BE2C (cell line): ENCODE data around the gene GABRD.

ENCODE experiments used
- DNase-seq: peaks from one replicate; pipeline ENCODE4 v3.0.0-alpha.2; 2020
- H3K27me3 ChIP-seq: fragments of 250-450 bp; sonication (Bioruptor Pico); 2 replicates; pipeline ENCODE4 v1.5.1; 2020; ENCODE audit warnings: mild to moderate bottlenecking
- H3K36me3 ChIP-seq: fragments of 250-450 bp; sonication (Bioruptor Pico); 2 replicates; pipeline ENCODE4 v1.5.1; 2020; ENCODE audit warnings: mild to moderate bottlenecking
- H3K4me1 ChIP-seq: fragments of 250-450 bp; sonication (Bioruptor Pico); 2 replicates; pipeline ENCODE4 v1.5.1; 2020
- H3K4me3 ChIP-seq: 2 replicates; pipeline ENCODE4 v1.5.1; 2011; ENCODE audit warnings: low read depth, low read length
- H3K9me3 ChIP-seq: fragments of 250-450 bp; sonication (Bioruptor Pico); 2 replicates; pipeline ENCODE4 v1.5.1; 2020
- CTCF ChIP-seq: IDR thresholded peaks from 2 replicates; pipeline ENCODE4 v1.5.1; 2012; ENCODE audit warnings: mild to moderate bottlenecking, low read depth, low read length

GABRD gene

GRCh38 chr1:2031546-2032540, 12.7 kb downstream of the GABRD start:
- Histone ChIP-seq H3K27me3 (peaks cover 43% of the 10 kb centered on the region), H3K9me3 (no peaks in the 10 kb centered on the region), H3K4me1 (no peaks in the 10 kb centered on the region), H3K36me3 (no peaks in the 10 kb centered on the region), H3K4me3 (no peak overlapping the region)
- no peak for DNase-seq
- TF ChIP-seq CTCF: no peak

GRCh38 chr1:2032737-2033136, 13.6 kb downstream of the GABRD start:
- Histone ChIP-seq H3K36me3 (no peaks in the 10 kb centered on the region), H3K9me3 (no peaks in the 10 kb centered on the region), H3K4me3 (no peak overlapping the region), H3K4me1 (no peaks in the 10 kb centered on the region), H3K27me3 (peaks cover 40% of the 10 kb centered on the region)
- no peak for TF ChIP-seq CTCF
- DNase-seq: no peak

- Histone ChIP-seq H3K9me3 (no peaks in the 10 kb centered on the region), H3K27me3 (peaks cover 43% of the 10 kb centered on the region), H3K36me3 (no peaks in the 10 kb centered on the region), H3K4me3 (no peak overlapping the region), H3K4me1 (no peaks in the 10 kb centered on the region)
- no peak for DNase-seq
- no peak for TF ChIP-seq CTCF
These were observed 14.0 kb downstream of the GABRD start for GRCh38 chr1:2033165-2033564.

- Histone ChIP-seq H3K27me3 (peaks cover 55% of the 10 kb centered on the region), H3K4me3 (no peak overlapping the region), H3K9me3 (no peaks in the 10 kb centered on the region), H3K36me3 (no peaks in the 10 kb centered on the region), H3K4me1 (no peaks in the 10 kb centered on the region)
- TF ChIP-seq CTCF: no peak
- no peak for DNase-seq
These were observed 17.1 kb downstream of the GABRD start for GRCh38 chr1:2036287-2036686.

GRCh38 chr1:2037314-2037979, 18.3 kb downstream of the GABRD start:
- no peak for TF ChIP-seq CTCF
- H3K9me3 ChIP-seq: no peaks in the 10 kb centered on the region
- no peaks in the 10 kb centered on the region for H3K4me1 ChIP-seq
- no peak for DNase-seq
- H3K27me3 ChIP-seq: peaks cover 47% of the 10 kb centered on the region
- H3K36me3 ChIP-seq: no peaks in the 10 kb centered on the region
- H3K4me3 ChIP-seq: no peak overlapping the region

GRCh38 chr1:2038229-2038628, 19.1 kb downstream of the GABRD start:
- no peak overlapping the region for H3K4me3 ChIP-seq
- TF ChIP-seq CTCF: no peak
- H3K4me1 ChIP-seq: no peaks in the 10 kb centered on the region
- DNase-seq: no peak
- no peaks in the 10 kb centered on the region for H3K9me3 ChIP-seq
- peaks cover 45% of the 10 kb centered on the region for H3K27me3 ChIP-seq
- H3K36me3 ChIP-seq: no peaks in the 10 kb centered on the region
